Endometrial microvascular endothelial cells (primary cell): ENCODE measurements around the gene VGLL3. TPM values are rescaled to one million over a fixed set of nuclear protein-coding genes. Genes with fewer than 3 reads are reported as not detected.
"Not testable (repeated sequence)": the region's sequence is repeated elsewhere in the genome, so short reads cannot be mapped to it uniquely, and the experiment has no call there.

Source experiments
- in situ Hi-C: cut with HindIII; loops from 2 replicates; pipeline ENCODE4 v1.10.0; 2017; ENCODE audit warnings: low sequenced_read_pairs, low pct_unique_long_range_greater_than_20kb; ENCODE audit errors: inconsistent ontology term
- total RNA-seq: library from RNA; depleted of rRNA; stranded (reverse); fragments of >200 nt; gene quantifications from one replicate; pipeline ENCODE4 v1.2.3, GENCODE V29; 2015; ENCODE audit errors: inconsistent ontology term

VGLL3 gene
- total RNA-seq, result 5.9 TPM

DNA sequence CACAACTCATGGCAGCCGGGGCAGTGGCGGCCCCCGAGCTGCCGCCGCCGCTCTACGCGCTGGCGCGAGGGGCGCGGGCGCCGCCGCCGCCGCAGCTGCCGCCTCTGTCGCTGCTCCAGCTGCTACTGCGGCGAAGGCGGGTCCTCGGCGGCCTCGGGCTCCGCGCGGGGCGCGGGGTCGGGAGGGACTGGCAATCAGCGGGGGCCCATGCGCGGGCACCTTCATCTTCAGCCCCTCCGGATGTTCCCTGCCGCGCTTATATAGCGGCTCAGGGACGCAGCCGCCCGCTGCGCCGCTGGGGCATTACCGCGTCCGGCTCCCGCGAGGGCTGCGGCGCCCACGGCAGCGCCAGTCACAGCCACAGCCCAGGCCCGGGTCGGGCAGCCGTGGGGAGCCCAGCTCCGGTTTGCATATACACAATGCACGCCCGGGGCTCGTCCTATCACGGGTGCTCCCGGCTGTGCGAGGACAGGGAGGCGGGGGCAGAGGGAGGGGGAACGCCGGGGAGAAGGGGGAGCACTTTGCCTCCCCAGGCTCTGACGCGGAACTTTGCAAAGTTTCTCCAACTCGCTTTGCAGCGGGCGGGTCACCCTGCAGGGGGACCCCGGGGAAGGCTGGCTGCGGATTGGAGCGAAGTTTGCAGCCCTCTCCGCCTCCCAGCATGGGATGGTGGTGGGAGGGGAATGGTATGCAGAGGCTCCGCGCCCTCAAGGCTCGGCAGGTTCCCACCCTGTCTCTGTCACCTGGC lies at the start of gene VGLL3:
TSS of gene VGLL3 (minus strand) at position 416 of the 748 bp plus-strand sequence. CDS start at position 10, 406 bp downstream.
- in situ Hi-C loops, result no loop called here

DNA sequence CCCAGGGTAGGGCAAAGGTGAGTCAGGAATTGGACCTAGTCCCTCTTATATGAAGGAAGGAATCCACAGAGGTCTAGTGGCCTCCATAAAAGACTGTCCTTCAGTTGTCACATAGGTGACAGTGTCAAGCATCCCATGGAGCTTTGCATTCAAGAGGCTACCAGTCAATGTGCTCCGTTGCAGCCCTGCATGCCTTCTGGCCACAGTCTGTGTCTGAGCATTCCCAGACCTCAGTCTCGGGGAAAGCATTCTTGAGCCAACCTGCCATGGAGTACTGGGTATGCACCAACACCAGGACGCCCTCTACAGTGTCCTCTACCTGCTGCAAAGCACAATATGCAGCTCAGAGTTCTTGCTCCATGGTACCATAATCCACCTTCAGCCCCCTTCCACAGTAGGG lies 46.7 kb upstream of the VGLL3 start:
- in situ Hi-C loops, result no loop called here

- in situ Hi-C loops, result no loop called here
These were observed 45.7 kb upstream of the VGLL3 start for GRCh38 chr3:87036671-87037070.

GRCh38 chr3:87035339-87035738 lies 44.4 kb upstream of the VGLL3 start:
- in situ Hi-C loops, result no loop called here

DNA sequence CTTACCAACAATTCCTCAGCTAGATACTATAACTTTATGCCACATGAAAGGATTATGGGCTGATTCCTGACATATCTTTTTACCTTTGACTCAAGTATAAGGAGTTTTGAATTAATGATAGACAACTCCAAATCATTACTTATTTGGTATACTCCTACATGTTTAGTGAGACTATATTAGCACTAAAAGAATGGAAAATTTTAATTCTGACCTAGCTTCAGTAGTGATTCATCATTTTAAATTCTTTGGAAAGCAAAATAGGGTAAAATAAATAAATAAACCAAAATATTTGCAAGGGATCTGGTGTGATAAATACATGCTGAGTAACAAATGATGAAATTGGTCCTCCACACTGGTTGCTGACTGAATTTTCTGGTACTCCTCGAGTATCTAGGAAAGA lies 42.3 kb upstream of the VGLL3 start:
- in situ Hi-C loops, result no loop called here

DNA sequence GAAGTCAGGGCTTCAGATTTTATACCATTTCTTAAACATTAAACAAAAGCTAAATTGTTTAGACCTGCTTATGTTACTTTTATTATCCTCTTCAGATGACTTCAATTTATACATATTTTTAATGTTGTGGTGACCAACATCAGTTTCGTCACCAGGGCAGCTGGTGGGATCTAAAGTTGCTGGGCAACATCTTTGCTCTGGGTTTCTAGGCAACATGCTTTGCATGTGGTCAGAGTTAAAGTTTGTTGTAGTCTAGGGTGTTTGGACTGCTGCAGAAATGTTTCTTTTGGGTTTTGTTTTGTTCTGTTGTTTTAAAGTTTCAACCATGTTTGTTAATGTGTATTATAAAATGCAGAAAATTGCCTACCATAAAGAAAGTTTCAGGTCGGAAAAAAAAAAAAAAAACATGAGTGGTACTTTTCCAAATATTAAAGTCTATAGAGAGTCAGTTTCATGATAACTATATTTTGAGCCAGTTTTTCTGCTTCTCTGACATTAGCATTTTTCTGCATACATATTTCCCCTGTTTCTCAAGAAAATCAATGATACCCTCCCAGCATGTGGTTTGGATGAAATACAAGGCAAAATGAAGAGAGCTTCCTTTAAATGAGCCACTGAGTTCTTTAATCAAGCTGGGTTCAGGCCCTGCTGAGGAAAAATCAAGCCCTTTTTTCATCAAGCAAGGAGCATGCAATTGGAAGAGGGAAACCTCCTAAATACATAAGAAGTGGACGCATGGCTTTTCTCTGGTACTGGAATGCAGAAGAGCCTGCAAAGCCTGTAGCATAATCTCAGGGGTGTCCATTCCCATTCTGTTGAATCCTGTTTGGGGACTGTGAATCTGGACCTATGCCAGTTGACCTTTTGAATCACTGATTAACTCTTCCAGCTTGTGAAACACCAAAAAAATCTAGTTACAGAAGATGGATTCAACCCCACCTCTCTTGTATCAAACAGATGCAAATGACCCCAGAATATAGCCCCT lies 35.0 kb upstream of the VGLL3 start:
- in situ Hi-C loops, result no loop called here

DNA sequence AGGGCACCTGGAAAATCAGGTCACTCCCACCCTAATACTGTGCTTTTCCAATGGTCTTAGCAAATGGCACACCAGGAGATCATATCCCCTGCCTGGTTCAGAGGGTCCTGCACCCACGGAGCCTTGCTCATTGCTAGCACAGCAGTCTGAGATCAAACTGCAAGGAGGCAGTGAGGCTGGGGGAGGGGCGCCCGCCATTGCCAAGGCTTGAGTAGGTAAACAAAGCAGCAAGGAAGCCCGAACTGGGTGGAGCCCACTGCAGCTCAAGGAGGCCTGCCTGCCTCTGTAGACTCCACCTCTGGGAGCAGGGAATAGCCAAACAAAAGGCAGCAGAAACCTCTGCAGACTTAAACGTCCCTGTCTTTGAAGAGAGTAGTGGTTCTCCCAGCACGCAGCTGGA lies 26.4 kb upstream of the VGLL3 start:
- in situ Hi-C loops, result not testable (repeated sequence)

GRCh38 chr3:87009271-87009670 lies 18.3 kb upstream of the VGLL3 start:
- in situ Hi-C loops, result no loop called here

DNA sequence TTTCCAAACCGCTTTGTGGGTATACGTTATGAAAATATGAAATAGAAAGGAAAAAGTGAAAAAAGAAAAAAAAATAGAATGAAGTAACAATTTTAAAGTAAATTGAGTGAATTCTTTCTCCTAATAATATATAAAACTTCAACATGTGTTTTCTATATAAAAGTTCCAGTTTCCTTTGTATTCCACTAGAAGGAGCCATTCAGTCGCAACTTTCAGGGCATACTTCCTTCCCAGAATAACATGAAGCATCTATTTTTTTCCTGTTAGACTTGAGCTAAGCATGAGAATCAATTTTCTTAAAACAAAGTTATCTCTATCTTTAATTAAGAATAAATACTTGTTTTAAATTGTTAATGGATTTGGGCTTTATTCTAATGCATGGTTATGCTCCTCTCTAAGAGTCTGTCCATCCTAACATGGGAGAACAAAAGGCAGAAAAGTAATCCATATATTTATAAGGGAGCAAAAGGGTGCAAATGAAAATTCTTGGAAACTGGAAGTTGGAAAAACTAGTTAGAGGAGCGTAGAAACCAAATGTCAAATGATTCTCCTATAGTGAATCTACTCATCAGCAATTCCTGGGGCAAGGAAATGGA lies 16.0 kb upstream of the VGLL3 start:
- in situ Hi-C loops, result no loop called here

GRCh38 chr3:87004883-87005282 lies 13.9 kb upstream of the VGLL3 start:
- in situ Hi-C loops, result no loop called here

DNA sequence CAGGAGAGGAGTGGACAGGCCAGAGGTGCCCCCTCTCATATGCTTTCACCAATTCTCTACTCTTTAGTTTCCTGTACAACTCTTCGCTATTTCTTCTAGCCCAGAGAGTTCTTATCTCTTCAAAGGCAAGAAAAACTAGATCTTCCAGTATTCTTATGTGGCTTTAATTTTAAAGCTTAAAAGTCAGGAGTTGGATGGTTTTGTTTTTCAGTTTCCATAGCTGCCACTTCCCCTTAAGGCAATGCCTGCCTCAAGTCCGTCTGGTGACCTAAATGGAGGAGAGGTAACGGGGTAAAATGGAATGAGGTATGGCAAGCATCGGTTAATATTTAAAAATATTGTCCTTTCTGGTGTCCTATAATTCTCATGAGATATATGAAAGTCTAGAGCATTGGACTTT lies 11.4 kb upstream of the VGLL3 start:
- in situ Hi-C loops, result no loop called here

GRCh38 chr3:87001473-87002098 lies 10.6 kb upstream of the VGLL3 start:
- in situ Hi-C loops, result no loop called here

GRCh38 chr3:87000940-87001339 lies 10.0 kb upstream of the VGLL3 start:
- in situ Hi-C loops, result no loop called here

GRCh38 chr3:86998569-86998968 lies 7.6 kb upstream of the VGLL3 start:
- in situ Hi-C loops, result no loop called here

DNA sequence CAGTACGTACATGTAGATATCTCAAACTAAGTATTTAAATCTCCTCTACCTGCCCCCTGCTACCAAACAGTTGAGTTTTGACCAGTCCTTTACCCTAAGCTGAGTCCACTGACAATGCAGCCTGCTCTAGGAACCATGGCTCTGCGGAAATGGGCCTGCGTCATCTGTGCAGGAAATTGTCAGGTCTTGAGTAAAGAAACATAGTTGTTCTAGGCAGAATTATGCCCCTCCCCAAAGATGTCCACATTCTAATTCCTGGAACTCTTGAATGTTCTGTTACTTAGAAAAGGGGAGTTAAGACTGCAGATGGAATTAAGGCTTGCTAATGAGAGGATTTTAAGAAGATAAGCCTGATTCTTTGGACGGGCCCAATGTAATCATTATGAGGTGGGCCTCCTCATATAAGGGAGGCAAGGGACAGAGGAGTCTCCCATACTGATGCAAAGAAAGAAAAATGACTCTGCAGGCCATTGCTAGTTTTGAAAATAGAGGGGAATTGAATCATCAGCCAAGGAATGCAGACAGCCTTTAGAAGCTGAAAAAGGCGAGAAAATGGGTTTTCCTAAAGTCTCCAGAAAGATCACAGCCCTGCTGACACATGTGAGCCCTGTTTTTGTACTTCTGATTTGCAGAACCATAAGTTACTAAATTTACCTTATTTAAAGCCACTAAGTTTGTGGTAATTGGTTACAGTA lies 5.5 kb upstream of the VGLL3 start:
- in situ Hi-C loops, result no loop called here

DNA sequence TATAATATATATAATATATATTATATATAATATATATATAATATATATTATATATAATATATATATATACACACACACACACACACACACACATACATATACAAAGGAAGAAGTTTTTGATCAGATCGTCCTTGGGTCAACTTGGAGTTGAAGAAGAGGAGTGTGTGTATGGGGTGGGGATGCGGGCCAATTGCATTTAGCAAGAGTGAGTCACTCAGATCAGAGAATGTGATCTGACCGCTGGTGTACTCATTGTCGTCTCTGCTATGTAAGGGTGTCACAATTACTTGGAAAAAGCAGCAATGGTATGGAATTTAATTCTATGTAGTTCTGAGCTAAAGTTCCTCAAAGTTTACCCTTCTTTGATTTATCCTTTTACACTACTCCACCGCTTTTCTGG lies 4.6 kb upstream of the VGLL3 start:
- in situ Hi-C loops, result no loop called here

DNA sequence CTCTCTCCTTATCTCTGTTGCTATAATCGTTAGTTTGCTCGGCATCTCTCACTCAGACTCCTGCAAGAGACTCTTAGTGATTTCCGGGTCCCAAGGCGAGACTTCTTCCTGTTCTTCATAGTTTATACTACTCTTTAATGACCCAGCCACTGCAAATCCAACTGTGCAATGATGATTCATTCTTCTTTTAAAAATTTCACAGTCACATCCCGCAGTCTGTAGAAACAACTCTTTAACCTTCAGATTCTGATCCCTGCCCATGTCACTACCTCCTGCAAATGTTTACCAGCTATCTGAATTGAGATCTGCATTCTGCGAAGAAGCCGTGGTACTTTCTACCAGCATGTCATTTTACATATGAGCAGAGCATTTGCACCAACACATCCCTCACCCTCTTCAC lies 2.8 kb upstream of the VGLL3 start:
- in situ Hi-C loops, result no loop called here

DNA sequence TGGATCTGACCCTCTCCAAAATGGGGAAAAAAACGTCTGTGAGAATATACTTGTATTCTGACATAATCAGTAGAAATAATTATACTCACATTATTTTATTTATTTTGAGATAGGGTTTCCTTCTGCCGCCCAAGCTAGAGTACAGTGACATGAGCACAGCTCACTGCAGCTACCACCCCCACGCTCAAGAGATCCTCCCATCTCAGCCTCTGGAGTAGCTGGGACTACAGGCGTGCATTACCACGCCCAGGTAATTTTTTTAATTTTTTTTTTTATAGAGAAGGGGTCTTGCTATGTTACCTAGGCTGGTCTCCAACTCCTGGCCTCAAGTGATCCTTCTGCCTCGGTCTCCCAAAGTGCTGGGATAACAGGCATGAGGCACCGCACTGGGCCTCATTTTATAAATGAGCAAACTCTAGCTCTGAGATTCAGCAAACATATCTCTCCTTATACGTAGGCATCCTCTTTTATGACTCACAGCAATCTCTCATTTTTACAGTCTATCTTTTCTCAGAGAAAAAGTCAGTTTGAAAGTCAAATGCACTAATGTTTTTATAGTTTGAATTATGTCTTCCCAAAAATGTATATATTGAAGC lies 989 bp upstream of the VGLL3 start:
- in situ Hi-C loops, result no loop called here
